HepG2 (cell line): ENCODE data around the gene FCN3. TPM values are rescaled to one million over a fixed set of nuclear protein-coding genes. Genes with fewer than 3 reads are reported as not detected.

Experiments used
- DPF2 ChIP-seq: sonication (generic); formaldehyde crosslinking; IDR thresholded peaks from 2 replicates; pipeline ENCODE4 v1.4.0; 2020; ENCODE audit warnings: mild to moderate bottlenecking, low read depth, missing genetic modification reagents, borderline replicate concordance
- GTF2F1 ChIP-seq: fragments of 150-350 bp; IDR thresholded peaks from 2 replicates; pipeline ENCODE4 v1.6.1; 2014; ENCODE audit warnings: low read length
- PAX8 ChIP-seq: sonication (generic); formaldehyde crosslinking; IDR thresholded peaks from 2 replicates; pipeline ENCODE4 v1.8.0; 2022; ENCODE audit warnings: mild to moderate bottlenecking, missing genetic modification reagents, borderline replicate concordance
- RFX5 ChIP-seq: IDR thresholded peaks from 2 replicates; pipeline ENCODE4 v1.6.1; 2011; ENCODE audit warnings: low read depth, low read length, improper control_type of control experiment
- TCF7L2 ChIP-seq: IDR thresholded peaks from 2 replicates; pipeline ENCODE4 v1.6.1; 2011; ENCODE audit warnings: mild to moderate bottlenecking, low read depth, low read length, moderate library complexity
- TMF1 ChIP-seq: sonication (generic); formaldehyde crosslinking; IDR thresholded peaks from 2 replicates; pipeline ENCODE4 v1.8.1; 2022; ENCODE audit warnings: low read depth, missing genetic modification reagents
- YEATS4 ChIP-seq: sonication (generic); formaldehyde crosslinking; IDR thresholded peaks from 2 replicates; pipeline ENCODE4 v1.4.0; 2020; ENCODE audit warnings: missing genetic modification reagents, borderline replicate concordance
- YY1 ChIP-seq: IDR thresholded peaks from 2 replicates; pipeline ENCODE4 v1.6.1; 2011; ENCODE audit warnings: low read length, low read depth, moderate library complexity, mild to moderate bottlenecking; ENCODE audit not compliant: insufficient read depth, insufficient replicate concordance
- ZMYM4 ChIP-seq: sonication (generic); formaldehyde crosslinking; IDR thresholded peaks from 2 replicates; pipeline ENCODE4 v1.8.1; 2023; ENCODE audit warnings: mild to moderate bottlenecking, missing genetic modification reagents
- ZNF10 ChIP-seq: sonication (generic); formaldehyde crosslinking; IDR thresholded peaks from 2 replicates; pipeline ENCODE4 v1.4.0; 2020; ENCODE audit warnings: mild to moderate bottlenecking, low read depth, missing genetic modification reagents, borderline replicate concordance
- ZNF430 ChIP-seq: sonication (generic); formaldehyde crosslinking; IDR thresholded peaks from 2 replicates; pipeline ENCODE4 v1.9.0; 2021; ENCODE audit warnings: mild to moderate bottlenecking, missing genetic modification reagents
- ZNF446 ChIP-seq: sonication (generic); formaldehyde crosslinking; IDR thresholded peaks from 2 replicates; pipeline ENCODE4 v1.5.0; 2020; ENCODE audit warnings: mild to moderate bottlenecking, missing genetic modification reagents
- ZNF501 ChIP-seq: sonication (generic); formaldehyde crosslinking; IDR thresholded peaks from 2 replicates; pipeline ENCODE4 v1.5.1; 2020; ENCODE audit warnings: mild to moderate bottlenecking, moderate library complexity, missing genetic modification reagents
- ZNF570 ChIP-seq: sonication (generic); formaldehyde crosslinking; IDR thresholded peaks from 2 replicates; pipeline ENCODE4 v1.4.0; 2020; ENCODE audit warnings: mild to moderate bottlenecking, missing genetic modification reagents, borderline replicate concordance
- ZNF607 ChIP-seq: sonication (generic); formaldehyde crosslinking; IDR thresholded peaks from 2 replicates; pipeline ENCODE4 v1.5.1; 2020; ENCODE audit warnings: missing genetic modification reagents, mild to moderate bottlenecking, borderline replicate concordance
- ZNF883 ChIP-seq: sonication (generic); formaldehyde crosslinking; IDR thresholded peaks from 2 replicates; pipeline ENCODE4 v1.5.1; 2020; ENCODE audit warnings: mild to moderate bottlenecking, missing genetic modification reagents; ENCODE audit errors: not compliant biosample characterization
- polyA plus RNA-seq, 8 experiments: library from polyadenylated mRNA; depleted of rRNA in 3 of 8; stranded (reverse) in 7 of 8; unstranded in 1 of 8; fragments of >200 nt; fragmentation: Illumina TruSeq in 4 of 8; extraction: Trizol in 4 of 8; gene quantifications; 2 replicates each; pipeline versions ENCODE4 v1.2.1 to v1.2.3, GENCODE V29; 2011 to 2016; ENCODE audit warnings: low read depth in 4 of 8, missing spikeins in 1 of 8, mixed read lengths in 1 of 8; ENCODE audit not compliant: insufficient read depth in 1 of 8
- total RNA-seq, 5 experiments: library from RNA; depleted of rRNA; stranded (reverse); fragments of >200 nt; fragmentation: Illumina TruSeq; extraction: Trizol; gene quantifications; 2 replicates each; pipeline ENCODE4 v1.2.3, GENCODE V29; 2016; ENCODE audit warnings: low read depth in 1 of 5
- TF ChIP-seq, protein P1 (sequence below): sonication (generic); formaldehyde crosslinking; conservative IDR thresholded peaks from 2 replicates; pipeline ENCODE4 v1.8.0; 2022; ENCODE audit warnings: mild to moderate bottlenecking, moderate library complexity, missing genetic modification reagents
- TF ChIP-seq, protein P2 (sequence below): sonication (generic); formaldehyde crosslinking; IDR thresholded peaks from 2 replicates; pipeline ENCODE4 v1.5.0; 2020; ENCODE audit warnings: mild to moderate bottlenecking, low read depth, missing genetic modification reagents, borderline replicate concordance
- TF ChIP-seq, protein P3 (sequence below): sonication (generic); formaldehyde crosslinking; IDR thresholded peaks from 2 replicates; pipeline ENCODE4 v1.4.0; 2020; ENCODE audit warnings: mild to moderate bottlenecking, low read depth, missing genetic modification reagents
- TF ChIP-seq, protein P4 (sequence below): sonication (generic); formaldehyde crosslinking; IDR thresholded peaks from 2 replicates; pipeline ENCODE4 v1.4.0; 2020; ENCODE audit warnings: low read depth, mild to moderate bottlenecking, missing genetic modification reagents
- TF ChIP-seq, protein P5 (sequence below): IDR thresholded peaks from 2 replicates; pipeline ENCODE4 v1.4.0; 2020; ENCODE audit warnings: mild to moderate bottlenecking, missing genetic modification reagents

The FCN3 gene
- total and polyA plus RNA-seq, 2 of the 13 experiments (the other 11 are each of a cell fraction or from before 2014, with no cell fraction given), result not detected

DNA sequence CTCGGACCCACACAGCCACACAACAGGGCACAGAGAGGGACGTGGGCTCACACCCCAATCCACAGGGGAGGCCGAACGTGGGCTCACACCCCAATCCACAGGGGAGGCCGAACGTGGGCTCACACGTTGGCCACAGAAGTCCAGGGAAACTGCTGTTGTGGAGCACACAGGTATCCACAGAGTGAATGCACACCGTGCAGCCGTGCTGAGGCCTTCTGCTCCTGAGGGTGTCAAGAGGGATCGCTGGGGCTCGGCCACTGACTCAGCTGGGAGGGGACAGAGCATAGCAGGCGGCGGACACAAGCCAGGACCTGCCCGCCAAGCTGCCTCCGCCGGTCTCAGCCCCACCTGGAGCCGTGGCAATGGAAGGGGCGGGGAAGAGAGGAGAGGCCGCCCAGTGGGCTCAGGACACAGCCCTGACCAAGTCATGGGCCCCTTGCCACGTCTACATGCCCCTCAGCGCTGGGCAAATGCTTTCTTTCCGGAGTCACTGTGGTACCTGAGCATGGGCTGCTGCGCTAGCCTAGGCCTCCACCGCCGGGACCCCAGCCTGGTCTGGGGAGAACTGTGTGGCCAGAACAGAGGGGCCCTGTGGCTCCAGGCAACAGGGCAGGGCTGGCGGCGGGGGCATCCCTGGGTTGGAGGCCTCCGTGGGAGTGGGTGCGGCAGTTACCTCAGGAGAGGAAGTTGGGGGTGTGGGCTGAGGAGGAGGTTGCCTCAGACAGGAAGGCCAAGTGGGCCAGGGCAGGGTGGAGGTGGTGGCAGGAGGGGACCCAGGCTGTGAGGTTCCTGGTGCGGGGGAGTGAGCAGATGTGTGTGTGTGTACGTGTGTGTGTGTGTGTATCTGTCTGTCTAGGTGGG, 31.6 kb downstream of the FCN3 start (continued):
- TF ChIP-seq ZMYM4 (CRISPR knock-in tag) (0 out of 2 replicates have a peak, but pooled peaks have one; percentile 24), YY1 (no peak), ZNF501 (CRISPR knock-in tag) (peak; percentile 44; the same call in 1 of the 2 replicates), PAX8 (no peak), ZNF607 (CRISPR knock-in tag) (no peak), ZNF430 (CRISPR knock-in tag) (peak; percentile 49), TMF1 (CRISPR knock-in tag) (no peak), ZNF10 (CRISPR knock-in tag) (no peak), ZNF883 (CRISPR knock-in tag) (peak; percentile 10), ZNF570 (CRISPR knock-in tag) (no peak), RFX5 (no peak), ZNF446 (CRISPR knock-in tag) (0 out of 2 replicates have a peak, but pooled peaks have one; percentile 30), GTF2F1 (no peak), YEATS4 (CRISPR knock-in tag) (peak; percentile 79), TCF7L2 (no peak), DPF2 (CRISPR knock-in tag) (no peak)
- TF ChIP-seq, protein P1, sequence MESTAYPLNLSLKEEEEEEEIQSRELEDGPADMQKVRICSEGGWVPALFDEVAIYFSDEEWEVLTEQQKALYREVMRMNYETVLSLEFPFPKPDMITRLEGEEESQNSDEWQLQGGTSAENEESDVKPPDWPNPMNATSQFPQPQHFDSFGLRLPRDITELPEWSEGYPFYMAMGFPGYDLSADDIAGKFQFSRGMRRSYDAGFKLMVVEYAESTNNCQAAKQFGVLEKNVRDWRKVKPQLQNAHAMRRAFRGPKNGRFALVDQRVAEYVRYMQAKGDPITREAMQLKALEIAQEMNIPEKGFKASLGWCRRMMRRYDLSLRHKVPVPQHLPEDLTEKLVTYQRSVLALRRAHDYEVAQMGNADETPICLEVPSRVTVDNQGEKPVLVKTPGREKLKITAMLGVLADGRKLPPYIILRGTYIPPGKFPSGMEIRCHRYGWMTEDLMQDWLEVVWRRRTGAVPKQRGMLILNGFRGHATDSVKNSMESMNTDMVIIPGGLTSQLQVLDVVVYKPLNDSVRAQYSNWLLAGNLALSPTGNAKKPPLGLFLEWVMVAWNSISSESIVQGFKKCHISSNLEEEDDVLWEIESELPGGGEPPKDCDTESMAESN (CRISPR knock-in tag), result no peak; the same call in 1 of the 2 replicates
- TF ChIP-seq, protein P2, sequence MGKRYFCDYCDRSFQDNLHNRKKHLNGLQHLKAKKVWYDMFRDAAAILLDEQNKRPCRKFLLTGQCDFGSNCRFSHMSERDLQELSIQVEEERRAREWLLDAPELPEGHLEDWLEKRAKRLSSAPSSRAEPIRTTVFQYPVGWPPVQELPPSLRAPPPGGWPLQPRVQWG (CRISPR knock-in tag), result no peak
- TF ChIP-seq, protein P3, sequence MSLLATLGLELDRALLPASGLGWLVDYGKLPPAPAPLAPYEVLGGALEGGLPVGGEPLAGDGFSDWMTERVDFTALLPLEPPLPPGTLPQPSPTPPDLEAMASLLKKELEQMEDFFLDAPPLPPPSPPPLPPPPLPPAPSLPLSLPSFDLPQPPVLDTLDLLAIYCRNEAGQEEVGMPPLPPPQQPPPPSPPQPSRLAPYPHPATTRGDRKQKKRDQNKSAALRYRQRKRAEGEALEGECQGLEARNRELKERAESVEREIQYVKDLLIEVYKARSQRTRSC (CRISPR knock-in tag), result no peak
- TF ChIP-seq, protein P4, sequence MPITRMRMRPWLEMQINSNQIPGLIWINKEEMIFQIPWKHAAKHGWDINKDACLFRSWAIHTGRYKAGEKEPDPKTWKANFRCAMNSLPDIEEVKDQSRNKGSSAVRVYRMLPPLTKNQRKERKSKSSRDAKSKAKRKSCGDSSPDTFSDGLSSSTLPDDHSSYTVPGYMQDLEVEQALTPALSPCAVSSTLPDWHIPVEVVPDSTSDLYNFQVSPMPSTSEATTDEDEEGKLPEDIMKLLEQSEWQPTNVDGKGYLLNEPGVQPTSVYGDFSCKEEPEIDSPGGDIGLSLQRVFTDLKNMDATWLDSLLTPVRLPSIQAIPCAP (CRISPR knock-in tag), result no peak
- TF ChIP-seq, protein P5, sequence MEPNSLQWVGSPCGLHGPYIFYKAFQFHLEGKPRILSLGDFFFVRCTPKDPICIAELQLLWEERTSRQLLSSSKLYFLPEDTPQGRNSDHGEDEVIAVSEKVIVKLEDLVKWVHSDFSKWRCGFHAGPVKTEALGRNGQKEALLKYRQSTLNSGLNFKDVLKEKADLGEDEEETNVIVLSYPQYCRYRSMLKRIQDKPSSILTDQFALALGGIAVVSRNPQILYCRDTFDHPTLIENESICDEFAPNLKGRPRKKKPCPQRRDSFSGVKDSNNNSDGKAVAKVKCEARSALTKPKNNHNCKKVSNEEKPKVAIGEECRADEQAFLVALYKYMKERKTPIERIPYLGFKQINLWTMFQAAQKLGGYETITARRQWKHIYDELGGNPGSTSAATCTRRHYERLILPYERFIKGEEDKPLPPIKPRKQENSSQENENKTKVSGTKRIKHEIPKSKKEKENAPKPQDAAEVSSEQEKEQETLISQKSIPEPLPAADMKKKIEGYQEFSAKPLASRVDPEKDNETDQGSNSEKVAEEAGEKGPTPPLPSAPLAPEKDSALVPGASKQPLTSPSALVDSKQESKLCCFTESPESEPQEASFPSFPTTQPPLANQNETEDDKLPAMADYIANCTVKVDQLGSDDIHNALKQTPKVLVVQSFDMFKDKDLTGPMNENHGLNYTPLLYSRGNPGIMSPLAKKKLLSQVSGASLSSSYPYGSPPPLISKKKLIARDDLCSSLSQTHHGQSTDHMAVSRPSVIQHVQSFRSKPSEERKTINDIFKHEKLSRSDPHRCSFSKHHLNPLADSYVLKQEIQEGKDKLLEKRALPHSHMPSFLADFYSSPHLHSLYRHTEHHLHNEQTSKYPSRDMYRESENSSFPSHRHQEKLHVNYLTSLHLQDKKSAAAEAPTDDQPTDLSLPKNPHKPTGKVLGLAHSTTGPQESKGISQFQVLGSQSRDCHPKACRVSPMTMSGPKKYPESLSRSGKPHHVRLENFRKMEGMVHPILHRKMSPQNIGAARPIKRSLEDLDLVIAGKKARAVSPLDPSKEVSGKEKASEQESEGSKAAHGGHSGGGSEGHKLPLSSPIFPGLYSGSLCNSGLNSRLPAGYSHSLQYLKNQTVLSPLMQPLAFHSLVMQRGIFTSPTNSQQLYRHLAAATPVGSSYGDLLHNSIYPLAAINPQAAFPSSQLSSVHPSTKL (CRISPR knock-in tag), result 0 out of 2 replicates have a peak, but pooled peaks have one; percentile 8
